Measurements from ENCODE around the gene NODAL. TPM values are rescaled to one million over a fixed set of nuclear protein-coding genes. Genes with fewer than 3 reads are reported as not detected.

Gene NODAL
- total and polyA plus RNA-seq, 7 experiments from 2014 or later = not detected

DNA sequence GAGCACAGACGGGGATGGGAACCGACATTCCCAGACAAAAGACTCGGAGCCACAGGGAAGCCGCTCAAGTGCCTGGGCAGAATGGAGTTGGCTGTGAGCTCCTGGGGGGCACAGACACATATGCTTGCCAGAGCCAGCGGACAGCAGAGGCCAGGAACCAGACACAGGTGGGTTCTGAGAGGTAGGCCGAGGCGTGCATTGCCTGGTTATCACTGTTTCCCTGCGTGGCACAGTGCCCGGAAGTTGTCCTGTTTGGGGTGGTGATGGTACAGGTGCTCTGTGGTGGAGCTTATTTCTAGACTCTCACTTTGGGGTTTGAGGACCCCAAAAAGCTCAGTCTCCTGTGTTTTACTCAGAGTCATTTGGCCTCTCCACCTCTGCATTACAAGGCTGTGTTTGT lies 39.6 kb upstream of the NODAL start:
- no peaks in the 10 kb centered on the region for H3K9me3 ChIP-seq (ENCODE audit: control insufficient read depth in 2 of 3, low read length in 3 of 3)
- ChIA-PET CTCF (interaction anchor here (0.6 kb wide), 1 partner anchor 261 kb away, joined by 3 read pairs; no protein-coding TSS in a partner anchor), POLR2A (no interaction called here)
- H3K4me1 Mint-ChIP-seq = peaks cover 28 to 54% (median 46%) of the 10 kb centered on the region in 7 donors
- H3K4me3 Mint-ChIP-seq = peak overlapping the region in 3 of 10 donors; percentile 12 to 81 (median 75)
- H3K27me3 ChIP-seq (ENCODE audit: control insufficient read depth in 2 of 2, insufficient read depth in 2 of 2, low read length in 2 of 2) = peaks cover 0 to 4% of the 10 kb centered on the region in 2 donors
- H3K36me3 ChIP-seq (ENCODE audit: control insufficient read depth in 2 of 3, insufficient read depth in 3 of 3, low read length in 3 of 3) = no peaks in the 10 kb centered on the region
- no peaks in the 10 kb centered on the region for H3K36me3 Mint-ChIP-seq
- intact Hi-C loops (cut with micrococcal nuclease) = no loop called here
- H3K4me1 ChIP-seq (ENCODE audit: control insufficient read depth in 2 of 2, insufficient read depth in 2 of 2, low read length in 2 of 2) = peaks cover 29 to 48% of the 10 kb centered on the region in 2 donors
- ATAC-seq (no peak), DNase-seq (no peak)
- peak overlapping the region in 1 of 9 donors; percentile 32 for H3K27ac Mint-ChIP-seq
- no peaks in the 10 kb centered on the region for H3K9me3 Mint-ChIP-seq
- peaks cover 0 to 56% (median 0%) of the 10 kb centered on the region in 5 donors for H3K27me3 Mint-ChIP-seq
- no peak overlapping the region for H3K4me3 ChIP-seq (ENCODE audit: low read length)
- H3K27ac ChIP-seq (ENCODE audit: low read depth, low read length) = no peak overlapping the region

DNA sequence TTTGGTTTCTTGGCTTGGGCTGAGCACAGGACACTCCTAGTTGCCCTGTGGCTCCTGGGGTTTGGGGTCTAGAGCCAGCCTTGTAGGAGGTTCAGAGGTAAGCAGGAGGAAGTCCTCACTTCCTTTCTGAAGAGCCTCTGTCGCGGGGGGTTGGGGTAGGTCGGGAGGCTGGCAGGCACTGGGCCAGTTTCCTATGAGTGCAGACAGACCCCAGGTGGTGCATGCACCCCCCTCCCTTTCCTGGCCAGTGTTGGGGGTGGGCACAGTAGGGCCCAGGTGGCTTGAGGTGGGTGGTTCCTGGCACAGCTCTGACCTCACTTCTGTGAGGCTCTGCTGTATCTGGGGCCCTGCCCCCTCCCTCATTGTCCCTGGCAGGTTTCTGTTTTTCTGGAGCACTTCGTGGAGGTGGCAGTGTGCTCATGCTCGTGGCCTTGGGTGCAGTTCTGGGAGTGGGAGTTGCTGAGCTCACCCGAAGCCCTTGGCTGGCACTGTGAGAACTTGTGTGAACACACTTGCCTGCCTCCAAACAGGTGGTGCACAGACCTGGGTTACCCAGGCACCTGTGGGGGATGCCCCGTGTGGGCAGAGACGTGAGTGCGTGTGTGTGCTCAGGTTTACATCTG lies 38.9 kb upstream of the NODAL start:
- peaks cover 29 to 51% of the 10 kb centered on the region in 2 donors for H3K4me1 ChIP-seq (ENCODE audit: control insufficient read depth in 2 of 2, insufficient read depth in 2 of 2, low read length in 2 of 2)
- POLR2A ChIA-PET = no interaction called here
- H3K27me3 ChIP-seq (ENCODE audit: control insufficient read depth in 2 of 2, insufficient read depth in 2 of 2, low read length in 2 of 2) = peaks cover 0 to 4% of the 10 kb centered on the region in 2 donors
- peak in 6 of 9 donors; percentile 23 to 39 (median 34) for DNase-seq
- no peaks in the 10 kb centered on the region for H3K36me3 Mint-ChIP-seq
- H3K4me3 ChIP-seq (ENCODE audit: low read length) = peak overlapping the region; percentile 37
- peak; percentile 26 for ATAC-seq
- intact Hi-C loops (cut with micrococcal nuclease) = no loop called here
- peaks cover 0 to 59% (median 0%) of the 10 kb centered on the region in 5 donors for H3K27me3 Mint-ChIP-seq
- H3K9me3 Mint-ChIP-seq = no peaks in the 10 kb centered on the region
- H3K27ac ChIP-seq (ENCODE audit: low read depth, low read length) = peak overlapping the region; percentile 11
- CTCF ChIA-PET = interaction anchor here (0.6 to 1.4 kb wide), 2 partner anchors 19 to 260 kb away, joined by 3 to 4 read pairs; no protein-coding TSS in a partner anchor
- no peaks in the 10 kb centered on the region for H3K36me3 ChIP-seq (ENCODE audit: control insufficient read depth in 2 of 3, insufficient read depth in 3 of 3, low read length in 3 of 3)
- no peaks in the 10 kb centered on the region for H3K9me3 ChIP-seq (ENCODE audit: control insufficient read depth in 2 of 3, low read length in 3 of 3)
- H3K4me1 Mint-ChIP-seq = peaks cover 28 to 58% (median 52%) of the 10 kb centered on the region in 7 donors
- H3K27ac Mint-ChIP-seq = peak overlapping the region in 6 of 9 donors; percentile 12 to 69 (median 32)
- peak overlapping the region; percentile 66 to 82 (median 78) for H3K4me3 Mint-ChIP-seq

DNA sequence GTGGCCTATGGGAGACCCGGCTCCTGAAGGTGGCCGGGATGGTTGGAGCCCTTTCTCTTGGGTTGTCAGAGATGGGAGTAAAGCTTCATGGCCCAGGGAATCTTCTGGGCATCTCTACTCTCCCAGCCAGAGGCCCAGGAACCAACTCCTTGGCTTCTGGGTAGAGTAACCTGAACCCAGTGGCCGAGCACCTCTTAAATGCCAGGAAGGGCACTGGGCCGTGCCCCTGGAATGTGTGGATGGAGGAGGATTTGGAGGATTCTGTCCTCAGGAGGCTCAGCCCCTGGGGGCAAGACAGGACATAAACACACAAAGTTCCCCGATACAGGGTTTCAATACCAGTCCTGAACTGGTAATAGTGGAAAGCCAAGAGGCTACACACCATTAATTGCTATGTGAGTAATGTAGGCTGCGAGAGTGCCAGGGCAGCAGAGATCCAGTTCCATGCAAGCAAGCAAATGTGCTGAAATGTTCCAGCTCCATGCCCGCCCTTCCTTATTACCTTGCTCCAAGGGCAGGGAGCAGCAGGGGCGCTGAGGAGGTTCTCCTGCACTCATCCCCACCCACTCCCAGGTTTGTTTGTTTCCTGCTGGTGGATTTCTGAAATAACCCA lies 38.3 kb upstream of the NODAL start:
- Mint-ChIP-seq H3K4me3 (peak overlapping the region; percentile 66 to 82 (median 78)), H3K36me3 (no peaks in the 10 kb centered on the region), H3K4me1 (peaks cover 28 to 63% (median 56%) of the 10 kb centered on the region in 7 donors), H3K27ac (peak overlapping the region in 7 of 9 donors; percentile 12 to 70 (median 42)), H3K27me3 (peaks cover 0 to 62% (median 0%) of the 10 kb centered on the region in 5 donors), H3K9me3 (no peaks in the 10 kb centered on the region)
- Histone ChIP-seq H3K4me3 (ENCODE audit: low read length) (peak overlapping the region; percentile 37), H3K27me3 (ENCODE audit: control insufficient read depth in 2 of 2, insufficient read depth in 2 of 2, low read length in 2 of 2) (peaks cover 0 to 4% of the 10 kb centered on the region in 2 donors), H3K4me1 (ENCODE audit: control insufficient read depth in 2 of 2, insufficient read depth in 2 of 2, low read length in 2 of 2) (peaks cover 29 to 51% of the 10 kb centered on the region in 2 donors), H3K36me3 (ENCODE audit: control insufficient read depth in 2 of 3, insufficient read depth in 3 of 3, low read length in 3 of 3) (no peaks in the 10 kb centered on the region), H3K27ac (ENCODE audit: low read depth, low read length) (no peak overlapping the region), H3K9me3 (ENCODE audit: control insufficient read depth in 2 of 3, low read length in 3 of 3) (no peaks in the 10 kb centered on the region)
- intact Hi-C loops (cut with micrococcal nuclease) = loop anchor here (2.0 to 5.0 kb wide), 4 partner anchors 97 to 338 kb away; partner anchors contain the start of genes LRRC20 (in 2 of the 2), PPA1 (in 1 of the 2) and SGPL1 (in 1 of the 2)
- CTCF ChIA-PET = interaction anchor here (1.4 kb wide), 1 partner anchor 19 kb away, joined by 4 read pairs; no protein-coding TSS in a partner anchor
- DNase-seq = no peak
- ATAC-seq = no peak
- POLR2A ChIA-PET = no interaction called here

DNA sequence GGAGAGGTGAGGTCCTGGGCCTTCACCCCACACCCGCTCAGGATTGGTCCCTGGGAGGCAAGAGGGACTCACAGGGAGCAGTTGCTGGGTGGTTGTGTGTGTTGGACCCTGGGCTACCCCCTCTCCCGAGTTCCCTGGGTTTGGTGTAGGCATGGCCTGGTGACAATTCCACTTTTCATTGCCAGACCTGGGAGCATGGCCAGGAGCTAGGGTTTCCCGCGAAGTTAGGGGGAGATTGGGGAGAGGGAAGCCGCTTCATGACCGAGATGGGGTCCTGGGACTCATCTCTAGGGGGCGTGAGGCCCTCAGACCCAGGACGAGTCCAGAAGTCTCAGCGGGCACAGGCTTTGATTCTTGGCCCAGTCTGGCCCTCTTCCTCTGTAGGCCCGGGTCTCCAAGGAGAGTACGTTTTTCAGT lies 37.7 kb upstream of the NODAL start:
- DNase-seq (no peak), ATAC-seq (no peak)
- peak overlapping the region; percentile 31 for H3K27ac ChIP-seq (ENCODE audit: low read depth, low read length)
- peak overlapping the region in 3 of 9 donors; percentile 36 to 70 (median 43) for H3K27ac Mint-ChIP-seq
- peaks cover 29 to 51% of the 10 kb centered on the region in 2 donors for H3K4me1 ChIP-seq (ENCODE audit: control insufficient read depth in 2 of 2, insufficient read depth in 2 of 2, low read length in 2 of 2)
- peak overlapping the region; percentile 40 to 82 (median 78) for H3K4me3 Mint-ChIP-seq
- H3K4me3 ChIP-seq (ENCODE audit: low read length) = peak overlapping the region; percentile 37
- no peaks in the 10 kb centered on the region for H3K36me3 Mint-ChIP-seq
- peaks cover 0 to 4% of the 10 kb centered on the region in 2 donors for H3K27me3 ChIP-seq (ENCODE audit: control insufficient read depth in 2 of 2, insufficient read depth in 2 of 2, low read length in 2 of 2)
- H3K4me1 Mint-ChIP-seq = peaks cover 28 to 65% (median 56%) of the 10 kb centered on the region in 7 donors
- POLR2A ChIA-PET = no interaction called here
- H3K27me3 Mint-ChIP-seq = peaks cover 0 to 67% (median 0%) of the 10 kb centered on the region in 5 donors
- intact Hi-C loops (cut with micrococcal nuclease) = loop anchor here (2.0 to 5.0 kb wide), 4 partner anchors 97 to 338 kb away; partner anchors contain the start of genes LRRC20 (in 2 of the 2), PPA1 (in 1 of the 2) and SGPL1 (in 1 of the 2)
- H3K9me3 Mint-ChIP-seq = no peaks in the 10 kb centered on the region
- CTCF ChIA-PET = interaction anchor here (1.4 kb wide), 1 partner anchor 18 kb away, joined by 4 read pairs; no protein-coding TSS in a partner anchor
- H3K9me3 ChIP-seq (ENCODE audit: control insufficient read depth in 2 of 3, low read length in 3 of 3) = no peaks in the 10 kb centered on the region
- H3K36me3 ChIP-seq (ENCODE audit: control insufficient read depth in 2 of 3, insufficient read depth in 3 of 3, low read length in 3 of 3) = no peaks in the 10 kb centered on the region

DNA sequence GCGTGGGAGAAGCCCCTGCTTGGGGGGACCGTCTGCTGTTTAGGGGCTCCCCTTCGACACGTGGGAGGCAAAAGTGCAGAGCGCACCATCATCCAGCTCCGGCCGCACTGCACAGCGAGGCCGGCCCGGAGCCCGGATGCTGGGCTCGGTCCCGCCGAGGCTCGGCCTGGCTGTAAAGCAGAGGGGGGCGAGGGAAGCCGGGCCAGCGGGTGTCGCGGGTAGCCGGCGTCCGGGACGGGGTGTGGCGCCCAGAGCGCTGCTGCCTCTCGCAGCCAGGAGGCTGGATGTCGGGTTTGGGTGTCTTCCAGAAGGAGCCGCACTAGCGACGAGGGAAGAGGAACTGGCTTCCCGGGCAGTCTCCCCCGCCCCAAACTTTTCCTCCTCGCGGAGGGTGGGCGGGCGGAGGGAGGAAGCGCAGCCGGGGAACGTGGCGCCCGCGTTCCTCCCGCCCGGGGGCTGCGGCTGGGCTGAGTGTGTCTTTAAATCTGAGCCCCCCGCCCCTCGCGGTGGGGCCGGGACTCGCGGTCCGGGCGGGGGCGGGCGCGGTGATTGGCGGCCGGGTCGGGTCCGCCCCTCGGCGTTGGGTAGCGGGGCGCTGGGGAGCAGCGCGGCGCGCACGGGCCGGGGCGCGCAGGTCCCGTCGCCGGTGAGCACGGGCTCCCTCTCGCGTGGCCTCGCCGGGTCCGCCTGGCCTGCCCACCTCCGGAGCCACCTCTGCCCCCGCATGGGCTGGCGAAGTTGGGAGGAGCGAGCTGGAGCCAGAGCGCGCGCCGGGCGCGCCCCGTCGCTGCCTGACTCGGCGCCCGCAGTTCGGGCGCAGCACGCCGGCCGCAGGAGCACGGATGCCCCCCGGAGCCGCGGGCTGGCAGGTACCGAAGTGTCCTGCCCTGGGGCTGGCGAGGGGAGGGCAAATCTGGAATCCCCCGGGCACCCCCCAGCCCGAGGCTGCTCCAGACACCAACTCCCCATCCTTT lies 37.0 kb upstream of the NODAL start, which contains the start of gene PALD1:
PALD1 (plus strand) TSS at position 577 of the 974 bp plus-strand sequence. CDS start 47,185 bp downstream, outside the sequence.
- ChIA-PET CTCF (interaction anchor here (1.4 kb wide), 1 partner anchor 17 kb away, joined by 6 read pairs; no protein-coding TSS in a partner anchor), POLR2A (interaction anchor here (1.7 kb wide), 1 partner anchor 74 kb away, joined by 7 read pairs; the partner anchor contains the start of gene EIF4EBP2)
- Histone ChIP-seq H3K36me3 (ENCODE audit: control insufficient read depth in 2 of 3, insufficient read depth in 3 of 3, low read length in 3 of 3) (no peaks in the 10 kb centered on the region), H3K4me3 (ENCODE audit: low read length) (peak within 1 kb of the TSS; percentile 56), H3K9me3 (ENCODE audit: control insufficient read depth in 2 of 3, low read length in 3 of 3) (no peaks in the 10 kb centered on the region), H3K27ac (ENCODE audit: low read depth, low read length) (peak within 1 kb of the TSS; percentile 33), H3K4me1 (ENCODE audit: control insufficient read depth in 2 of 2, insufficient read depth in 2 of 2, low read length in 2 of 2) (peaks cover 29 to 51% of the 10 kb centered on the region in 2 donors), H3K27me3 (ENCODE audit: control insufficient read depth in 2 of 2, insufficient read depth in 2 of 2, low read length in 2 of 2) (peaks cover 0 to 4% of the 10 kb centered on the region in 2 donors)
- ATAC-seq (no peak), DNase-seq (peak in 5 of 9 donors; percentile 13 to 71 (median 24))
- Mint-ChIP-seq H3K36me3 (no peaks in the 10 kb centered on the region), H3K27me3 (peaks cover 0 to 74% (median 0%) of the 10 kb centered on the region in 5 donors), H3K4me1 (peaks cover 28 to 65% (median 56%) of the 10 kb centered on the region in 7 donors), H3K9me3 (no peaks in the 10 kb centered on the region), H3K4me3 (peak within 1 kb of the TSS; percentile 78 to 90 (median 84)), H3K27ac (peak within 1 kb of the TSS; percentile 56 to 93 (median 75))
- intact Hi-C loops (cut with micrococcal nuclease) = loop anchor here (1.0 to 5.0 kb wide), 5 partner anchors 74 to 339 kb away; partner anchors contain the start of genes LRRC20 (in 2 of the 2), EIF4EBP2 (in 1 of the 2), PPA1 (in 1 of the 2) and SGPL1 (in 1 of the 2)
